ENCODE data around the gene WNK2.

WNK2 gene

DNA sequence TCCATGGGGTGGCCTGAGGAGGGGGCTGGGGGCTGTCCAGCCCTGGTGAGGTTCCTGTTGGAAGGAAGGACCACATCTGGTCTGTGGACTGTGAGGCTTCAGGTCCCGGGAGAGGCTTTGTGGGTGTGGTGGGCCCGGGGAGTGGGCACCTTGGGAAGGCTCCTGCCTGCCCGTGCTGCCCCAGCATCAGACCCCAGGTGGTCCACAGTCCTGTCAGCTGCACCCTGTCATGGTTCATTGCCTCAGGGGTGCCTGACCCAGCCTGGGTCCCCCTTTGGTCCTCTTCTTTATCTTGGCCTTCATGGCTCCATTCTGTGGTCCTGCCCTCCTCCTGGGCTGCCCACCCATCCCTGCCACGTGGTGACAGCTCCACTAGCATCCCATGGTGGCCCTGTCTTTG is 36.7 kb downstream of the WNK2 start:
- DNase-seq: no peak

DNA sequence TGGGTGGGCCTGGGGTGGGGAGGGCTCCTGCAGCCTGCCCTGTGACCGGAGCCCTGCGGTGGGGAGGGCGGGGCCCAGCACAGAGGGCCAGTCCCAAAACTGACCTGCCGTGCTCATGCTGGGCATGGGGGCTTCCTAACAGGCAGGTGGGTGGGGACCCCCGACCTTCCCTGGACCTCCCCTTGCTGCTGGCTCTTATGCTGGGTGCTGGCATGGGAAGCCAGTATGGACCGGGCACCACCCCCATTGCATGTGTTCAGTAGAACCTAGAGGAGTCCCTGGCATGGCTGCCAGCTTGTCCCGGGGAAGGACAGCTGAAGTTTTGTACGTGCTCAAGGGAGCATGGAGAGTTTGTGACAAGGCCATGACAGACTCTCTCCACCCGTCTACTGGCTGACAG is 37.1 kb downstream of the WNK2 start:
- no peak for DNase-seq

- DNase-seq: no peak
These were observed 38.9 kb downstream of the WNK2 start for GRCh38 chr9:93222890-93223259.

- DNase-seq: no peak
These were observed 39.6 kb downstream of the WNK2 start for GRCh38 chr9:93223260-93224180.

- DNase-seq: no peak
These were observed 40.7 kb downstream of the WNK2 start for GRCh38 chr9:93224591-93224990.

DNA sequence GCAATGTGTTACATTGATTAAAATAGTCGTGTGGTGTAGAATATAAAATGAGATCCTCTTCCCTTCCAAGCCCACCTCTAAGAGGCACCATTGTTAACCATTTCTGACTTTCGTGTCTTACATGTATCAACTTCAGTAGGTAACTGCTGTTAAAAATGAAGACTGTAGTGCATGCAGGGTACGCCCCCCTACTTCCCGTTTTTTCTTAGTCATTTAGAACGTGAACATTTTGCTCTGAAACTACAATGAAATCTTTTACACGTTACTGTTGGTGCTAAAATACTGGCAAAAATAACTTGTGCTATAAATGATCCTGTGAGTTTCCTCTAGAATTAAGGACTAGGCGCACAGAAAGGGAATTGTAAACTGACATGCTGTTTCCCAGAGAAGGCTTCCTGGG is 41.5 kb downstream of the WNK2 start:
- DNase-seq: no peak

GRCh38 chr9:93225892-93226291 is 42.0 kb downstream of the WNK2 start:
- DNase-seq: no peak

- no peak for DNase-seq
These were observed 42.9 kb downstream of the WNK2 start for GRCh38 chr9:93226819-93227218.

GRCh38 chr9:93228030-93228429 is 44.1 kb downstream of the WNK2 start:
- no peak for DNase-seq

- no peak for DNase-seq
These were observed 44.5 kb downstream of the WNK2 start for GRCh38 chr9:93228453-93228852.

DNA sequence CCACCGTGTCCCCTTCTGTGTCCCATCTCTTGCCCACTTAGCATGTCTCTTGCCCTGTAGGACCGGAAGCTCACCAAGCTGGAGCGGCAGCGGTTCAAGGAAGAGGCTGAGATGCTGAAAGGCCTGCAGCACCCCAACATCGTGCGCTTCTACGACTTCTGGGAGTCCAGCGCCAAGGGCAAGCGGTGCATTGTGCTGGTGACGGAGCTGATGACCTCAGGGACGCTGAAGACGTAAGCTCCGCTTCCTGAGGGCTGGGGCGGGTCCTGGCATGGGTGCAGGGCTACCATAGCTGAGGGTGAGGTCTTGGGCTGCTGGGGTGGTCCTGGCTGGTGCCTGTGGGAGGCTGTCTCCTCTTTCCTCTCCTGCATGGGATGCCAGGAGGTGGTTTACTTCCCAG is 45.7 kb downstream of the WNK2 start:
- DNase-seq: no peak

DNA sequence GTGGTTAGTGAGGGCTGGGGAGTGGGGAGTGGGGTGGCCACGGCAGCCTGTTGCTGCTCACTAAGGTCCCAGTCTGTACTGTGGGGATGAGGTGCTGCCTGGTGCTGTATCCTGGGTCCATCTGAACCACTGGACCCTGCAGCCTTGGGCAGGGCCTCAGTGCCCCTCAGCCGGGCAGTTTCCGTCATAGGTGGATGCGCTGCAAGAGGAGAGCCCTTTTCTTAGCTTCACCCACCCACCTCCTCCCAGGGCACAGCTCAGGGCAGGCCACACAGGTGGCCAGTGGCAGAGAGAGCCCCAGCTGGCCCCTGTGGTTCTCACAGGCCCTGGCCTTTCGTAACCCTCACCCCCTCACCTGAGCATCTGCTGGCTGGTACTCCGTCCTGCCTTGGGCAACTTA is 46.2 kb downstream of the WNK2 start:
- no peak for DNase-seq

DNA sequence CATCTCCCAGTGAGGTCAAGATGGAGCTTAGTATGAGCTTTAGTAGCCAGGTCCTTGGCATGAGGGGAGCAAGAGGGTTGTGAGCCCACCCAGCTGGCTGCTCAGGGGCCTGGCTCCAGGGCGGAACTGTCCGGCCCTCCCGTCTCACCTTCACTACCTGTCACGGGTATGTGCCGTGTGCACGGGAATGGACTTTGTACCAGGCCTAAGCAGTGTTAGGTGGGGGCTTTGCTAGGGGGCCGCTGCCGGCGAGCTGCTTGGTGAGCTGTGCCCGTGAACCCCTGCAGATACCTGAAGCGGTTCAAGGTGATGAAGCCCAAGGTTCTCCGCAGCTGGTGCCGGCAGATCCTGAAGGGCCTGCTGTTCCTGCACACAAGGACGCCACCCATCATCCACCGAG is 46.7 kb downstream of the WNK2 start:
- DNase-seq: no peak

DNA sequence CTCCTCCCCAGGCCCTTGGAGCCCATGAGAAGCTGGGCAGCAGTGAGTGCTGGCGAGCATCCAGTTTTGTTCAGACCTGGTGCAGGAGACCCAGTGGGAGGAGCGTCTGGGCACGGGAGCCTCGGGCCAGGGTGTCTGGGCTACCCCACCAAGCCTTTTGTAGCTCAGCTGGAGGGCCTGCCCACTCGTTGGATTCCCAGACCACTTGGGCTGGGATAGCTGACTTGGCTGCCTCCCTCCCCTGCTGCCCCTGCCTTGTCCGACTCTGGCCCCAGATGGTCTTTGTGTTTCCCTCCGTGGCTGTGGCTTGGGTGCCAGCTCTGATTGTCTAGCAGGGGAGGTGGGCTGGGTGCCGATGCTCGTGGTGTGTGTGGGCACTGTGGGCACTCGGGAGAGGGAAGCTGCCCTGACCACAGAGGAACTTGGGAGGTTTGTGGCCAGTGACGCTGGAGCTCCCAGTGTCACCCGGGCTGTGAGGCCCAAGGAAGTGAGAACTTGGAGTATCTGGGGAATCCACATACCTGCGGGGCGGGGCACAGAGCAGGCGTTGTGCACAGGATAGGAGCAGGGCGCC is 47.3 kb downstream of the WNK2 start:
- DNase-seq: no peak

- no peak for DNase-seq
These were observed 47.8 kb downstream of the WNK2 start for GRCh38 chr9:93231716-93232115.

DNA sequence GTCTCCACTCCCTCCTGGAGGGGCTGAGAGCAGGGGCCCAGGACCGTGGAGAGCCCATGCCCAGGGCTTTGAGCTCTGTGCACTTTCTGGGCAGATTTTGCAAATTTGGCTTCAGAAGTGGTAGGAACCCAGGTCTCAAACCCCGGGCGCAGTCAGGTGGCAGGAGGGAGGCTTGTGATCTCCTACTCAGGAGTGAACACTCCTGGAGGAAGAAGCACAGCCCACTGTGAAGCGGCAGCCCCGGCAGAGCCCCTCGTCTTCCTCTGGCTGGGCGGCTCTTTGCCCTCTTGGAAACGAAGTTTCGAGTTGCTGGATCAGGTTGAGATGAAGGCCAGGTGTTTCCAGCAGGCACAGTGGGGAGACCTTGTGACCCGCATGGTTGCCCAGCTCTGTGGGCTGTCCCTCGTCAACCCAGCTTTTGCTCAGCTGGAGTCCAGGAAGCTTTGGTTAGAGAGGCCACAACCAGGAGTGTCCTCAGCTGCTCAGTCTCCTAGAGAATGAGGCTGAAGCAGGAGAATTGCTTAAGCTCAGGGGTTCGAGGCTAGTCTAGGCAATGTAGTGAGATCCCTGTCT is 48.5 kb downstream of the WNK2 start:
- no peak for DNase-seq

DNA sequence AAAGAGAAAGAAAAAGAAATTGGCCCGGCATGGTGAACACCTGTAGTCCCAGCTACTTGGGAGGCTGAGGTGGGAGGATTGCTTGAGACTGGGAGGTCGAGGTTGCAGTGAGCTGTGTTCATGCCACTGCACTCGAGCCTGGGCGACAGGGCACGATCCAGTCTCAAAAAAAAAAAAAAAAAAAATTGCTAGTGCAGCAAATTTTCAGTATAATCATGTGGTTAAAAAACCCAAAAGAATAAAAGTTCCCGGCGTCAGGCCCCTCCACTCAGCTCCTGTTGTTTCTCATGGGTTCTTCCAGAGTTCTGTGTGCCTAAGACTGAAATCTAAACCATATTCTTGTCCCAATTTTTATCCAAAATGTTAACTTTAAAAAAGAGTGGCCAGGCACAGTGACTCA is 49.1 kb downstream of the WNK2 start:
- no peak for DNase-seq

DNA sequence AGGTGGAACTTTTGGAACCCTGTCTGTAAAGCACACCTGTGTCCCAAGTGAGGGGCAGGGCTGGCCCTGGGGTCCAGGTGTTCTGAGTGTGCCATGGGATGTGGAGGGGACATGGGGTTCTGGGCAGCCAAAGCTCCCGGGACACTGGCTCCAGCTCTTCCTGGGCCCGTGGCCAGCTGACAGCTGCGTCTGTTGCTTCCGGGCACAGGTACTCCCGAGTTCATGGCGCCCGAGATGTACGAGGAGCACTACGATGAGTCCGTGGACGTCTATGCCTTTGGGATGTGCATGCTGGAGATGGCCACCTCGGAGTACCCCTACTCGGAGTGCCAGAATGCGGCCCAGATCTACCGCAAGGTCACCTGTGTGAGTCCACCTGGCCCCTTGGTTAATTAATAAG is 50.7 kb downstream of the WNK2 start:
- DNase-seq: no peak

GRCh38 chr9:93235300-93235960 is 51.5 kb downstream of the WNK2 start:
- DNase-seq: no peak

GRCh38 chr9:93236541-93237206 is 52.7 kb downstream of the WNK2 start:
- no peak for DNase-seq

DNA sequence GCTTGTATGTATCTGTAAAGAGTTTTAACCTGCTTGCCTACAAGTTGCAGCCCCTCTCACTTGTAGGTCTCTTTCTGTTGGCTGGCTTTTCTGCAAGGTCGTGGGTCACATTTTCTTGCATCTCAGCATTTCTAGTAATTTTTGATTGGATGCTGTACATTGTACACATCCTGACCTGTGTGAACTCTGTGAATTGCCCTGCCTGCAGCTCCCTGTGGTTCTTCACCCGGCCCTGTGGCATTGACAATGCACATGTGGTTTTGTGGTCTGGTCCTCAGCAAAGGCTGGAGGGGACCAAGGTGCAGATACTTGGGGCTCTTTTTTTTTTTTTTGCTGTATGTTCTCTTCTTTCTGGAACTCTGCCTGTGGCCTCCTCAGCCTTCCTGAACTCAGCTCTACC is 53.6 kb downstream of the WNK2 start:
- DNase-seq: no peak

DNA sequence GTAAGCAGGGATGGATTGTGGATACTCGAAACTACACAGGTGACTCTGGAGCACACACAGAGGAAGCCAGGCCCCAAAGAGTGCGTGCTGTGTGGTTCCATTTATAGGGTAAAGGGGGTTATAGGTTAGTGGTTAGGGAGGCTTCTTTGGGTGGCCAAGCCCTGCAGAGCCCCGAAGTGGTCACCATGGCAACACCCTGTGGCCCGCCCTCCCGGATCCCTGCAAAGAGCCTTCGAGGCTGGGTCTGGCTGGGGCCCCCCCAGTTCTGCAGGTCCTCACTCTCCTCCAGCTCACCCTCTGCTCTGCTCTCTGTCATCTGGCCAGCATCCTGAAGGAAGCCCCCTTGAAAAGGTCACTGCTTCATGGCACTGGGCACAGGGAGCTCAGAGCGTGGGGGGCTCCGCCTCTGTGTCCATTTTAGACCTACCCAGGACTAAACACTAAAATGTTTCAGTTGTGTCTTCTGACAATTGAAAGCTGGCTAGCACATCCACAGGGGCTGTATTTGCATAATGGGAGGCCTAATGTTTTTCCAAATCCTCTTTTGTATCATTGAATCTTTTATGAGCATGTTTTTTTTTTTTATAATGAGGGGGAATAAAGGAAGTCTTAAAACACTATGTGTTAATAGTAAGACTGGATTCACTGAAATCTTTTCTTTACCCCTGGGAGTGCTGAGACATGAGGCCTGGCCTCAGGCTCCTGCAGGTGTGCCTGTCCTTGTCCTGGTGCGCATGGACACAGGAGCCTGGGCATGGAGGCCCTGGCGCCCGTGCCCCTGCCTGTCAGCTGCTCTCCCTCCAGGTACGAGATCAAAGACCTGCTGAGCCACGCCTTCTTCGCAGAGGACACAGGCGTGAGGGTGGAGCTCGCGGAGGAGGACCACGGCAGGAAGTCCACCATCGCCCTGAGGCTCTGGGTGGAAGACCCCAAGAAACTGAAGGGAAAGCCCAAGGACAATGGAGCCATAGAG is 55.3 kb downstream of the WNK2 start:
- DNase-seq: no peak

Data from activated naive CD4-positive, alpha-beta T cell (primary cell).